GM18951 (cell line): ENCODE data around the gene BOK.

Experiments used
- POLR2A ChIP-seq: IDR thresholded peaks from 4 replicates; pipeline ENCODE4 v1.6.1; 2011; ENCODE audit warnings: mild to moderate bottlenecking; ENCODE audit not compliant: insufficient read length, insufficient read depth; ENCODE audit errors: extremely low read depth
- in situ Hi-C: fragments of 300-500 bp; cut with MboI; formaldehyde crosslinking; loops from one replicate; pipeline ENCODE4 v1.12.0; 2022; ENCODE audit warnings: low sequenced_read_pairs, mixed read lengths, inconsistent platforms; ENCODE audit not compliant: unreplicated experiment

BOK gene

GRCh38 chr2:241545523-241546473, 12.7 kb upstream of the BOK start:
- in situ Hi-C loops, result no loop called here
- TF ChIP-seq POLR2A, result no peak

- no peak for TF ChIP-seq POLR2A
Measured at GRCh38 chr2:241546771-241547498, 11.6 kb upstream of the BOK start.

GRCh38 chr2:241547781-241548450, 10.6 kb upstream of the BOK start:
- no peak for TF ChIP-seq POLR2A

More at GRCh38 chr2:241546771-241547498, 11.6 kb upstream of the BOK start:
- in situ Hi-C loops, result no loop called here

DNA sequence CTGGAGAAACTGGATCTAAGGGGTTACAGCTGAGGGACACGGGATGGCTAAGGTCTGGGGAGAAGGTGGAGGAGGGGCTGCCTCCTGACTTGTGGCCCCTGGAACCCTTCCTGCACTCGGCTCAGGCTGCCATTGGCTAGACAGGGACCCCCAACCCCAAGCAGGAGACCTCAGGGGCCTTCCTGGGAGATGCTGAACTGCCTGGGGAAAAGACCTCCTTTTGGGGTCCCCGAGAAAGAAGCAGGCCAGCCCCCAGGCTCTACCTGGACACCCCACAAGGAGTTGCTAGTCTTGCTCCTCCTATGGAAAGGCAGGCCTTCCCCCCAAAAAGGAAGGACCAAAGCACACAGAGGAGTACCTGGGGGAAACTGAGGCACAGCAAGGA, 10.1 kb upstream of the BOK start:
- in situ Hi-C loops, result no loop called here

More at GRCh38 chr2:241547781-241548450, 10.6 kb upstream of the BOK start:
- in situ Hi-C loops, result no loop called here

GRCh38 chr2:241550616-241551580, 7.6 kb upstream of the BOK start:
- in situ Hi-C loops, result no loop called here
- no peak for TF ChIP-seq POLR2A

More for the DNA sequence above, 10.1 kb upstream of the BOK start:
- no peak for TF ChIP-seq POLR2A

DNA sequence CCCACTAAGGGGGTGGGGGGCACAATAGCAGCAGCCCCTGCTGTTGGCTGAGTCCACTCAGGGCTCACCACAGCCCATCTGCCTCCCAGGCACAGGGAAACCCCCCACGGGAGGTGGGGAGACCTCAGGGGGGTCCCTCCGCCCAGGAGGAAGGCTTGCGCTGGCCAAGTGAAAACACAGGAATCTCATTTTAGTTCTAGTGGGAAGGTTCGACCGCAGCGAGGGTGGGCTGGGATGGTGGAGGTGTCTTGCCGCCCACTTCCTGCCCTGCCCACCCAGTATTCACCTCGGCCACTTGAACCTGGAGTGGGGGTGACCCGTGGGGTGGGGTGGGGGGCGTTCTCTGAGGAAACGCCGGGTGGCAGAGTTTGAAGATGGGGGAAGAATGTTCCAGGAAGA, 6.9 kb upstream of the BOK start:
- TF ChIP-seq POLR2A, result no peak
- in situ Hi-C loops, result no loop called here

GRCh38 chr2:241551998-241552737, 6.4 kb upstream of the BOK start:
- TF ChIP-seq POLR2A, result no peak
- in situ Hi-C loops, result no loop called here

- in situ Hi-C loops, result no loop called here
- TF ChIP-seq POLR2A, result no peak
Measured at GRCh38 chr2:241553512-241553830, 5.1 kb upstream of the BOK start.

GRCh38 chr2:241553981-241554380, 4.6 kb upstream of the BOK start:
- in situ Hi-C loops, result no loop called here
- no peak for TF ChIP-seq POLR2A

- no peak for TF ChIP-seq POLR2A
- in situ Hi-C loops, result no loop called here
Measured at GRCh38 chr2:241554610-241555322, 3.8 kb upstream of the BOK start.

- in situ Hi-C loops, result no loop called here
- no peak for TF ChIP-seq POLR2A
Measured at GRCh38 chr2:241555711-241556110, 2.8 kb upstream of the BOK start.
